Activated naive CD4-positive, alpha-beta T cell treated with anti-CD3 and anti-CD28 coated beads, Interleukin-2, amount 50 U/mL, for 72 hours (primary cell): ENCODE measurements around the gene EFEMP1. TPM values are rescaled to one million over a fixed set of nuclear protein-coding genes. Genes with fewer than 3 reads are reported as not detected.

Experiments used
- ATAC-seq, 2 donors: fragments of 150-1000 bp; cut with Tn5 transposase; 2 replicates each; pipeline ENCODE4 v1.10.0; 2021; ENCODE audit warnings: mild to moderate bottlenecking in 2 of 2, moderate library complexity in 2 of 2
- DNase-seq, 2 donors: peaks; one replicate each; pipeline ENCODE4 v3.0.0; 2021 to 2022; ENCODE audit warnings: low spot score in 2 of 2
- H3K27ac Mint-ChIP-seq, 2 donors: one replicate each; pipeline ENCODE4 v1.8.0; 2022; ENCODE audit warnings: mild to moderate bottlenecking in 2 of 2, mixed read lengths in 2 of 2
- H3K36me3 Mint-ChIP-seq, 2 donors: one replicate each; pipeline ENCODE4 v1.8.0; 2022; ENCODE audit warnings: mixed read lengths in 2 of 2
- H3K9me3 Mint-ChIP-seq, 2 donors: one replicate each; pipeline ENCODE4 v1.8.0; 2022; ENCODE audit warnings: mixed read lengths in 2 of 2
- total RNA-seq, 2 donors: library from RNA; stranded (reverse); gene quantifications; one replicate each; pipeline ENCODE4 v1.2.3, GENCODE V29; 2022

The EFEMP1 gene
- total RNA-seq, 2 donors from 2014 or later: not detected

DNA sequence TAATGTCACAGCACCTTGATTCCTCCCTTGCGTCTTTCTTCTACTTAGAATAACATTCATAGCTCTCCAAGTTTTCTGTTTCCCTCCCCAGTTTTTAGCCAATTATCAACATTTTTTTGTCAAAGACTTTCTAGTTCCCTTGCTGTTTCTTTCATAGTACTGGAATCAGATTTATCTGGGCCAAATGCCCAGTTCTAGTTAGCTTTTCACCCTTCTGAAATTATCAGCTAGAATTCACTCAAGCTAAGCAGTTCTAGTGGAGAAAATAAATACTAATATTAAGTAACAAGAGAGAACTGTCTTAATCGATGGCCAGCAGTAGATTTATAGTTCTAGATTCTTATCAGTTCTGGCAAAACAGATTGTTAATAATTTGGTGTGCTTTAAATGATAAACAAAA is 36.2 kb downstream of the EFEMP1 start:
- H3K36me3 Mint-ChIP-seq: no peaks in the 10 kb centered on the region
- ATAC-seq (no peak), DNase-seq (no peak)
- H3K27ac Mint-ChIP-seq: no peak overlapping the region
- no peaks in the 10 kb centered on the region for H3K9me3 Mint-ChIP-seq

DNA sequence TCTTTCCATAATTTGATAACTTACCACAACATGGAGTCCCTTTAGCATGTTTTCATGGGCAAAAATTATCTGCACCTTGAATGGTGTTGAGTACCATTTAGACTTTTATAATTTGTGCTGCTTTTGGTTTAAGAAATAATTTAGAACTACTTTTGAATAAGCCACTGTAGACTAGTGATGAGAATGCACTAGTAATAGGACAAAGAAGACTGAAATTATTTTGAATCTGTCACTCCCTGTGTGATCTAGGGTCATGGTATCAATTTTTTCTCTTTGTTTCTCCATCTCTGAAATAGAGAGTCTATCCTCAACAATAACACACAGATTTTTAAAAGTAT is 37.7 kb downstream of the EFEMP1 start:
- Mint-ChIP-seq H3K27ac (no peak overlapping the region), H3K9me3 (no peaks in the 10 kb centered on the region), H3K36me3 (no peaks in the 10 kb centered on the region)
- DNase-seq (no peak), ATAC-seq (no peak)

DNA sequence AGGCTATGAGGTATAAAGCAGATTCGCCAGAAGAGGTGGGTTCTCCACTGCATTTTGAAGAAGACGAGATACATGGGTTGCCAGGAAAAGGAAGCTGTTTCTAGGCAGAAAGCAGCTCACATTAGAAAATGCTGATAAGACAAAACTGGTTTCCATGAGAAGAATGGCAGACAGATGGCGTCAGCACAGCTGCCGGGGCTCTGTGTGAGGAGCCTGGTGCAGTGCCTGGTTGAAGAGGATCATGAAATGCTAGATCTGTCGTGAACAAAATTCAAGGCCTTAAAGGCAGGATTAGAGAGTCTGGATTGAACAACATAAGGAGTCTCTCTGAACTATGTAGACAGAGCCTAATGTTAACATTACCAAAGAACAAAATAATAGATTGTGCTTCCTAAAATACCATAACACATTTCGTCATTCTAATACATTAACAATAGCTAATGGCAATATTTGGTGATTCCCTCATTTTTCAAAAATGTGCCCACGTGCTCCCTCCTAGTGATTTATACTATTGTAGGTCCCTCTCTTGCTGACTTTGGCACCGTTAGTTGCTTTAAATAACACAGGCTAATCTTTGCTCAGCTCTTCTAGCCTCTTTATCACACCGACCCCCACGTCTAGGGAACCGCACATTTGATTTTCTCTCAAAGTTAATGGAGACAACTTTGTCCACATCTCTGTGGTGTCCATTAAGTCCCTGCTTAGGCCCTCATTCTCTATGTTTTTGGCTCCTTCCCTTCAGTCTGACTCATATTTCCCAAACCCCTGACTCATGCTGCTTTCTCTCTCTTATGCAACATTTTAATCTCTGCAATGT is 38.2 kb downstream of the EFEMP1 start:
- Mint-ChIP-seq H3K36me3 (no peaks in the 10 kb centered on the region), H3K27ac (no peak overlapping the region), H3K9me3 (no peaks in the 10 kb centered on the region)
- ATAC-seq (no peak), DNase-seq (no peak)

DNA sequence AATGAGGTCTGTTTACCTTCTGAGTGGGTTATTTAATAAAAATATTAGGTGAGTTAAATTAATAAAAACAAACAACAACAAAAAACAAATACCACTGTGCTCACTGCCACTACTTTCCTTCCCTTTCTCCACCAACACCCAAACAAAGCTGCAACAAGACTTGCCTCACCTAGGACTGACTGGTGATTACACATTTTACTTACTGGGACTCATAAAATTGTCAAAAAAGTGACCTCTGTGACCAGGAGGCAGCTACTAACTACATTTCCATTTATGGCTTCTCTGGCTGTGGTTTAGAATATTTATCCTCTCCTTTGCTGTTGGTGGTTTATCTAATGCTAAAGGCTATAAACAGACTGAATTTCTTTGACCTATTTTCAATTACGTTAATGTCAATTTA is 39.8 kb downstream of the EFEMP1 start:
- ATAC-seq (no peak), DNase-seq (no peak)
- Mint-ChIP-seq H3K27ac (no peak overlapping the region), H3K9me3 (no peaks in the 10 kb centered on the region), H3K36me3 (no peaks in the 10 kb centered on the region)

DNA sequence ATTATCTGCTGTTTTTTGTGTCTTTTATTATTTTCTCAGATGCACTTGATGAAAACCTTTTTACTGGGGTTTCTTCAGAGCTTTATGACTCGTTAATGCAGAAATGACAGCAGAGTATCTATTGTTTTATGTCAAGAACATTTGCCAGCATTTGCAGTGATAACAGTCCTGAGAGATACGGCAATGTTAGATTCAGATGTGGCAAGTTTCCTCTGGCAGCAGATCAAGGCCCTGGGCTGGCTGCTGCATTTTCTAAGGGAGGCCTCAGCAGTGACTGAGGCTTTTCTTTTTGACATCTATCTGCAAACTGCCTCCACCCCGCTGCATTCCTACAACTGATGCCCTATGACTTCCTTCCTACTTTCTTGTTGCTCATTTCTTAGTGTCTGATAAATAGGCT is 40.2 kb downstream of the EFEMP1 start:
- ATAC-seq (no peak), DNase-seq (no peak)
- H3K36me3 Mint-ChIP-seq: no peaks in the 10 kb centered on the region
- H3K9me3 Mint-ChIP-seq: no peaks in the 10 kb centered on the region
- H3K27ac Mint-ChIP-seq: no peak overlapping the region

DNA sequence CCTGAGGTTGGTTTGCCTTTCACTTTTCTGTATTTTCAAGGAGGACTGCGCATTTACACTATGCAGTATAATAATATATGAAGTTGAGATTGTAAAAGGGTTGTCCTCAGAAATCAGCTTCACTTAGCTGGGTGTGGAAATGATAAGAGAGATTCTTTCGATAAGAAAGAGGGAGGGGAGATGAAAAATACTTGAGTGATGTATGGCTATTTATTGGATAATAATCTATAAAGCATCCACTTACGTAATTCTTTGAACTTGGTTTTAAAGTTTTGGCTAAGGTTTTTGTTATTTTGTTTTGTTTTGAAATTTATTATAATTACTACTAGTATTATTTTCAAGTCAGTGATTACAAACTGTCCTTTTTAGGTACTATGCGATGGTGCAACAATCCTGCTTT is 40.6 kb downstream of the EFEMP1 start:
- H3K9me3 Mint-ChIP-seq: no peaks in the 10 kb centered on the region
- DNase-seq (no peak), ATAC-seq (no peak)
- no peak overlapping the region for H3K27ac Mint-ChIP-seq
- no peaks in the 10 kb centered on the region for H3K36me3 Mint-ChIP-seq

DNA sequence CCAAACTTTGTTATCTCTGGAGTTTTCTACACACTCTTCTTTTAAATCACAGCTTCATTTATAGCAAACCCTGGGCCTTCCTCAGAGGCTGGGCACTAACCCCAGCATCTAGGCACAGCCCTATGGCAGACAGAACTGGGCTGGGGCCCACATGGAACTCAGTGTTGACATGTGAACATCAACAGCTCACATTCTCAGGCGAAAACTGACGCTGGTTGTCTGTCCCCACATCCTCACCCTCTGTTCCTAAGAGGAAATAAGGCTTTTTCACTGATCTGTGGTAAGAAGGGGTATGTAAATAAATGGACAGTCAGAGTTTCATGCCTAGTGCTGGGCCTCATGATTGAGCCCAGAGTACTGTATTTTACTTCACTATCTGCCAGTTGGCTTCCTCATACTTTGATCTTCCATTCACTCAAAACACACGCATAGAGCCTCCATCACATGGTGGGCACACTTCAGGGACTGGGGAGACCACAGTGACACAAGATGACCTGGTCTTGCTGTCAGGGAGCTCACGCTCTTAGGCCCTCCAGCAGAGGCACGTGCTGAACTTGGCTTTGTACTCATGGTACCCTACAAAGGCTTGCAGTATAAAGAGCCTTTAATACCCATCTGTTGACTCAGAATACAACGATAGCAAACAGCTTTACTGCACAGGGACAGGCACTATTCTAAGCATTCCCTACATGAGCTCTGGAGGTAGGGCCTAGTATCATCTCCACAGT is 43.0 kb downstream of the EFEMP1 start:
- H3K27ac Mint-ChIP-seq: no peak overlapping the region
- ATAC-seq: no peak
- H3K9me3 Mint-ChIP-seq: no peaks in the 10 kb centered on the region
- H3K36me3 Mint-ChIP-seq: no peaks in the 10 kb centered on the region
- DNase-seq: no peak

DNA sequence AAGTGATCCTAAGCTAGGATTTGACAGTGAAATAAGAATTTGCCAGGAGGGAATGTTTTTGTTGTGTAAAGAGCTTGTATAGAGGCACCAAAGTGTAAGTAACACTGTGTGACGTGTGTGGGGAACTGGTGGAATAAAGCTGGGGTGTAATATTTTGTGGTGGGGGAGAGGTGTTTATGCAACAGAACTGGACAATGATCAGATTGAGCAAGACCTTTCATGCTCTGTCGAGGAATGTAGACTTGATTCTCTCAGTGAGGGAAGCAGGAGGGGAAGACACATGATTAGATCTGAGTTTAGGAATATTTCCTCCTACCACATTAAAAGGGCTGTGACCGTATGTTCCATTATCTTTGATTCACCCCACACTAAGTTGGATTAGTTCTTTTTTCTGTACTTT is 43.6 kb downstream of the EFEMP1 start:
- no peaks in the 10 kb centered on the region for H3K36me3 Mint-ChIP-seq
- H3K27ac Mint-ChIP-seq: no peak overlapping the region

DNA sequence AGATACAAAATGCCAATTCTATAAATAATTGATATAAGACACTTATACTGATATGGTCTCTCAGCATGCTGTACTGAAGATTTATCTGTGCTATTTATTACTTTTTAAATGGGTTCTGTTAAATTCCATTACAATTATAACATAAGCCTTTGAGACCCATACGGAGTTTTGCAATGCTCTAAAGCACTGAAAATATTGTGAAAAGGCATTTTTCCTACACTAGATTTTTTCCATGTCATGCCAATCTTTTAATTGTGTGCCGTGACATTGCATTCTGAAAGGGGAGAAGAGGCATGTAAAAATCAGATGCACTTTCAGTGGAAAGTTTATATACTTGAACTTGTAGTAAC is 46.5 kb downstream of the EFEMP1 start:
- Mint-ChIP-seq H3K27ac (no peak overlapping the region), H3K36me3 (no peaks in the 10 kb centered on the region), H3K9me3 (no peaks in the 10 kb centered on the region)
- ATAC-seq: no peak
- DNase-seq: no peak

More for the DNA sequence above, 43.6 kb downstream of the EFEMP1 start:
- ATAC-seq: no peak
- no peak for DNase-seq
- H3K9me3 Mint-ChIP-seq: no peaks in the 10 kb centered on the region

DNA sequence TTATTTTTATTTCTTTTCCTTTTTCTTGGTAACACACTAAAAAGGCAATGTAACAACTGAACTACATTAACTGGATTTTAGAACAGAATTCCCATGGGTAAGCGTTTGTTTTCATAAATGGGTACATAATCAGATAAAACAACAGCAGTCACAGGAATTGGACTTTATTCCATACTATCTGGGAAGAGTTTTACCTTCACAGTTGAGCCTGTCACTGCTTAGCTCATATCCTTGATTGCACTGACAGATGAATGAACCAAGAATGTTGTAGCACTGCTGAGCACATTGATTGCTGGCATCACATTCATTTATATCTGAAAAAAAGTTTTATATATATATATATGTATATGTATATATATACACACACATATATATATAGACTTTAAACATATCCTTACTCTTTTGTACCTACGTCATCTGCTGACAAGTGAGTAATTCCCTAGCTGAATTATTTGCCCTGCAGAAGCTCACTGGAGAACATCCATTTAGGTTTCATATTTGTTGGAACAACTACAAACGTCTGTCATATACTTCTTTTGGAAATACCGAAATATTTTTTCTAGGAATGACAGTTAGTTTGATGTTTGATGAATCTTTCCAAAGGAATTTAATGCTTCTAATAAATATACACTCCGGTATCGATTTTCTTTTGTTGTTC is 47.0 kb downstream of the EFEMP1 start:
- ATAC-seq: no peak
- H3K36me3 Mint-ChIP-seq: no peaks in the 10 kb centered on the region
- H3K9me3 Mint-ChIP-seq: no peaks in the 10 kb centered on the region
- DNase-seq: no peak
- no peak overlapping the region for H3K27ac Mint-ChIP-seq

DNA sequence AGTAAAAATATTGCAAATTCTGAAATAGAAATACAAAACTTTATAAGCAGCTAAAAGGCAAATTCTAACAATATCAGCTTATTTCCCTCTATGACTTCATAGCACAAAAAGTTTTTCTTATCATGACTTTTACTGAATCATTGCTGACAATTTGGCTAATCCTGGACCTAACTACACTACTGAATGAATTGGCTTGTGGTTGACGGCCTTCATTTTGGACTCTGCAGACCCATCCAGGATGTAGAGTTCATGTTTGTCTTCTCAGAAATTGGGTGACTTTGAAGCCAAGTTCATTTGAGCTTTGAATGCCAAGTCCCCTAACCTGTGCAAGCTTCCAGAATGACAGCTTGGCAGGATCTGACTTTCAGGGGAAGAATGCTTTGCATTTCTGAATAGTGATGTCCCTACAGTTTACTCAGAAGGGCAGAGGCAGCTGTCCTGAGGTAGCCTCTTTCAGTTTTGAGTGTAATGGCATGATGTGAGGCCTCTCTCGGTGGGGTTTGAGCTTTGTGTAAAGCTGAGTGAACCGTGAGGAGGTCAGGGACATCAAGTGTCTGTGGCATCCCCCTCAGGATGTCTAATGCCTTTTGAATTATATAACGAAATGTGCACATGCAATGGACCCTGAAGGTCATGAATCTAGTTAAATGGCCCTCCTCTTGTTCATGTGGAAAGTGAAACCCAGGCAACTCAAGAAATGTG is 48.0 kb downstream of the EFEMP1 start:
- Mint-ChIP-seq H3K36me3 (no peaks in the 10 kb centered on the region), H3K27ac (no peak overlapping the region), H3K9me3 (peaks cover 0 to 1% of the 10 kb centered on the region in 2 donors)
- DNase-seq (no peak), ATAC-seq (no peak)

DNA sequence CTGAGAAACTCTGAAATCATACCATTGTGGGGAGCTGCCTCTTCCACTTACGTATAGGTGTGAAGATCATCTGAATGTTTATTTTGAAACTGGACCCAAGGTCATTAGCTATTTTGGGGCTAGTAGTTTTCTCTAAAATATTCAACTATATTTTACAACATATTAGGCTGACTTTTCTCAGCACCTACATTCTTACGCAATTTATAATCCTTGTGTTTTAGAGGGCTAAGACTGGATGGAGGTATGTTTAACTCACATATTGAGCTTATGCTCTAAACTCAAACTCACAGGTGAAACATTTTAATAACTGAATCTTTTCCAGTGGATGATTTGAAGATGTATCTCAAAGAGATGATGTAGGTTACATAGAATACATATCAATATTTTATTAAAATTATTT is 49.2 kb downstream of the EFEMP1 start:
- Mint-ChIP-seq H3K36me3 (no peaks in the 10 kb centered on the region), H3K9me3 (peaks cover 0 to 3% of the 10 kb centered on the region in 2 donors), H3K27ac (no peak overlapping the region)
- ATAC-seq (no peak), DNase-seq (no peak)

DNA sequence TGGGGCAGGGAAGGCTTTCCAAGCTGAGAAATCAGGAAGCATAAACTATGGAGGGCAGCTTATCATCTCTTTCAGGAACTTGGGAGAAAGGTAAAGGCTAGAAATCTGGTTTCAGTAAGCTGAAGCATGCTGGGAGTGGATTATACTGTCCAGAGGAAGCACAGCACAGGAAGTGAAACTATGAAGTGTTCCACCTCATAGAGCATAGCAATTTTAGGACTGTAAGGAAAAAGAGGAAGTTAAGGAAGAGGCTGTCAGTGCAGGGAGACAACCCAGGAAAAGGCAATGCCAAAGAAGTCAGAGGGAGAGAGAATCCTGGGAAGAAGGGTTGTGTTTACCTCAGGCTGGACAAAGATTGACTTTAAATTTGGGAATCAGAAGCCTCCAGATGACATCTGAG is 51.9 kb downstream of the EFEMP1 start:
- Mint-ChIP-seq H3K27ac (no peak overlapping the region), H3K36me3 (no peaks in the 10 kb centered on the region)

DNA sequence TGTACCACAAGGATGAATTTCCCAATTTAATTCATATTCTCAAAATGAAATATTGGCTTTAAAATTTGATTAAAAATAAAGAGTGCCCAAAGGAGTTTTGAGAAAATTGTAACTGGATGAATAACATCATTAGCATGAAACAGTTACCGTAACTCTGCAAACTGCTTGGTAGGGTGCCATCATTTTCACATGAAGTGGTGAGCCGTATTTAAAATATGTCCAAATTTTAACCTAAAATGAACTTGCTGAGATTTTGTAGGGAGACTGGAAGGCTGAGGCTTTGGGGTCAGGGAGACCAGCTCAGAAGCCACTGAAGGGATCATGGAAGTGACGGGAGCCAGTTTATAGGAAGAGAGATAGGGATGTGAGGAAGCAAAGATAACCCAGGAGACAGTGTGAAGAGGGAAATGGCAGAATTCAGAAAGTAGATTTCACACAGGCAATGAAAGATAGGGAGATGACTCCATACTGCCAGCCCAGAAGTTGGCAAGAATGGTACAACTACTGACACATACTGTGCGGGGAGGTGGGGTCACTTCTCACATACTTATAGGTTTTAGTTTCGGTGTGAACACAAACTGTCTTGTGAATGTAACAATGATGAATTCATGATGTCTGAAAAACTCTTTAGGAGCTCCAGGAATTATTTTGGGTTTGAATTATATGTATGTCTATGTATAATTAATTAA is 53.8 kb downstream of the EFEMP1 start:
- no peak overlapping the region for H3K27ac Mint-ChIP-seq
- H3K9me3 Mint-ChIP-seq: peaks cover 0 to 3% of the 10 kb centered on the region in 2 donors

More for the DNA sequence above, 51.9 kb downstream of the EFEMP1 start:
- ATAC-seq (no peak), DNase-seq (no peak)
- H3K9me3 Mint-ChIP-seq: peaks cover 0 to 3% of the 10 kb centered on the region in 2 donors

DNA sequence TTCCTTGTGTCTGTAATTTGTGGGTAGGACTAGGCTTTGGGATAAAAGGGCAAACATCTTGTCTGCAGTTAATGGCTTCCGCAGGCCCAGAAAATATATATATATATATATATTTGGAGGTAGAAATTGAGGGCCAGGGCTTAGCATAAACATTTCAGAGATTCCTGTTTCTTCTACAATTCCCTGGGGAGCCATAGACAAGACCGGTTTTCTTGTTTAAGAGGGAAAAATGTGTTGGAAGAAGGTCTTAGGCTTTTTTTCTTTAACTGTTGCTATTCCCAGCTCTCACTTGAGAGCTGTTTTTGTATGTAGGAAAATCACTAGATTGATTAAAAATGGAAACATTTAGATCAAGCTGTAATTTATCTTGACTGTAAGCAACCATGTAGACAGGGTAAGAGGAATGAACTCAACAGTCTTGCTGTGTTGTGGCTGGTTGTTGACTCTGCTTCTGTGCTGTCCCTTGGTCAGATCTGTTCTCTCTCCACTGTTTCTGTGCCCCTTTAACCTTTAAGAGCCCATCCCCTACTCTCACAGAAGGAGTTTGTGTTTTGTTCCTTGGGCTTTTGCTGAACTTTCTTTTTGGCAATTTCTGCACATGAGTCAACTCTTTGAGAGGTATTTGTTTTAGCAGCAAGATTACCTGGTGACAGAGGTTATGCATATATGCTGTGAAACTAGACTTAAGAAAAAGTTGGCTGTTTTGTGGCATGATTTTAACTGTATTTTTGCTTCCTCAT is 58.3 kb downstream of the EFEMP1 start:
- Mint-ChIP-seq H3K36me3 (no peaks in the 10 kb centered on the region), H3K27ac (no peak overlapping the region), H3K9me3 (no peaks in the 10 kb centered on the region)
- DNase-seq (no peak), ATAC-seq (no peak)

More for the DNA sequence above, 53.8 kb downstream of the EFEMP1 start:
- H3K36me3 Mint-ChIP-seq: no peaks in the 10 kb centered on the region
- ATAC-seq: no peak
- no peak for DNase-seq
